ENCODE data around the gene OLAH.
A peak's percentile ranks its signal among the peaks of the same experiment; 100 is the strongest.

Gene OLAH

DNA sequence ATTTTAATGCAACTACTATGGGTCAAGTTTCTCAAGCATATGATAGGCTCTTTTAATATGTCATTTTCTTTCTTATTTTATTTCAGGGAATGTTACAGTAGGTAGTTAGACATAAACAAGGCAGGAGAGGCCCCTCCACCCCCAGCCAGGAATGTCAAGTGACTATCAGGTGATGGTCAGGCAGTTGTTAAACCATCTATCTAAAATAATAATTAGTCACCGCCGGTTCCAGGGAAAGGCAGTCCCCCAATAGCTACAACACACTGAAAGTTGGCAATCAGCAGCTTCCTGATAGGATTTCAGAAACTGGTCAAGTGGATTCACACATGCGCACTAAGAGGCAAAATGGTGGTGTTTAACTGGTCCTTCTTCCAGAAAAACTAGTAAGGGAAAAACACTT is 9.3 kb downstream of the OLAH start:
- no peak overlapping the region for H3K4me3 Mint-ChIP-seq
- H3K9me3 Mint-ChIP-seq, result no peaks in the 10 kb centered on the region
- no peaks in the 10 kb centered on the region for H3K4me1 Mint-ChIP-seq
- no peaks in the 10 kb centered on the region for H3K27me3 Mint-ChIP-seq
- no peak overlapping the region for H3K27ac Mint-ChIP-seq
- H3K36me3 Mint-ChIP-seq, result no peaks in the 10 kb centered on the region

DNA sequence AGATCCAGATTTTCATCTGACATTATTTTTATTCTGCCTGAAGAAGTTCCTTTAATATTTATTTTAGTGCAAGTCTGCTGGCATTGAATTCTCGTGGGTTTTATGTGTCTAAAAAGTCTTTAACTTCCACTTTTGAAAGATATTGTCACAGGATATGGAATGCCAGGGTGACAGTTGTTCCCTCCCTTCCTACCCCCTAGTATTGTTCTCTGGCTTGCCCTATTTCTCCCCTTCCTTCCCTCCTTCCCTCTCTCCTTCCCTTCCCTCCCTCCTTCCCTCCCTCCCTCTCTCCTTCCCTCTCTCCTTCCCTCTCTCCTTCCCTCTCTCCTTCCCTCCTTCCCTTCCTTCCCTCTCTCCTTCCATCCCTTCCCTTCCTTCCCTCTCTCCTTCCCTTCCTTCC is 14.9 kb downstream of the OLAH start:
- H3K27ac Mint-ChIP-seq, result no peak overlapping the region
- H3K27me3 Mint-ChIP-seq, result peaks cover 3% of the 10 kb centered on the region
- peaks cover 11% of the 10 kb centered on the region for H3K9me3 Mint-ChIP-seq
- H3K36me3 Mint-ChIP-seq, result peaks cover 15% of the 10 kb centered on the region
- no peak overlapping the region for H3K4me3 Mint-ChIP-seq
- no peaks in the 10 kb centered on the region for H3K4me1 Mint-ChIP-seq

DNA sequence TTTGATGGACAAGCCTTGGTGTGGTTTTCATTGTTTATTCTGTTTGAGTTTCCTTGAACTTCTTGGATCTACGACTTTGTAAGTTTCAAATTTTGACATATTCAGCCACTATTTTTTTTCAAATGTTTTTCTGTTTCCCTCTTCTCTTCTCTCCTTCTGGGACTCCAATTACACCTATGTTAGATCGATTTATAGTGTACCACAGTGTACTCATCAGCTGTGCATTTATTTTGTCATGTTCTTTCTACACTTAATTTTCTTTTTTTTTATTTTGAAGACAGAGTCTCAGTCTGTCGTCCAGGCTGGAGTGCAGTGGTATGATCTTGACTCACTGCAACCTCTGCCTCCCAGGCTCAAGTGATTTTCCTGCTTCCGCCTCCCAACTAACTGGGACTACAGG is 16.2 kb downstream of the OLAH start:
- Mint-ChIP-seq H3K9me3 (peaks cover 11% of the 10 kb centered on the region), H3K27me3 (peaks cover 5% of the 10 kb centered on the region), H3K4me1 (no peaks in the 10 kb centered on the region), H3K36me3 (peaks cover 15% of the 10 kb centered on the region), H3K27ac (no peak overlapping the region), H3K4me3 (no peak overlapping the region)

DNA sequence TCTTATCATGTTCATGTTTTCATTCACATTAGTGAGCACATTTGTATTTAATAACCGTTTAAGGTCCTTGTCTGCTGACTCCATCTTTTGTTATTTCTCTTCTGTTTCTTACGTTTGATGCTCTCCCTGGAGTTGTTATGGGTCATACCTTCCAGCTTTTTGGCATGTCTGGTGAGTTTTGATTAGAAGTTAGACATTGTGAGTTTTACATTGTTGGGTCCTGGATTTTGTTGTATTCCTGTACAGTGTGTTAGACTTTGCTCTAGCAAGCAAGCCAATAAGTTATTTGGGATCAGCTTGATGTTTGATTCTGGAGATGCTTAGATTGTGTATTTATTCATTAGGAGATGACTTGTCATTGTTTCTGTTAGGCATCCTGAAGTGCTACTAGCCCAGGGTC is 16.9 kb downstream of the OLAH start:
- H3K4me1 Mint-ChIP-seq, result no peaks in the 10 kb centered on the region
- H3K27ac Mint-ChIP-seq, result no peak overlapping the region
- peaks cover 16% of the 10 kb centered on the region for H3K9me3 Mint-ChIP-seq
- peaks cover 19% of the 10 kb centered on the region for H3K36me3 Mint-ChIP-seq
- H3K27me3 Mint-ChIP-seq, result peaks cover 5% of the 10 kb centered on the region
- no peak overlapping the region for H3K4me3 Mint-ChIP-seq

DNA sequence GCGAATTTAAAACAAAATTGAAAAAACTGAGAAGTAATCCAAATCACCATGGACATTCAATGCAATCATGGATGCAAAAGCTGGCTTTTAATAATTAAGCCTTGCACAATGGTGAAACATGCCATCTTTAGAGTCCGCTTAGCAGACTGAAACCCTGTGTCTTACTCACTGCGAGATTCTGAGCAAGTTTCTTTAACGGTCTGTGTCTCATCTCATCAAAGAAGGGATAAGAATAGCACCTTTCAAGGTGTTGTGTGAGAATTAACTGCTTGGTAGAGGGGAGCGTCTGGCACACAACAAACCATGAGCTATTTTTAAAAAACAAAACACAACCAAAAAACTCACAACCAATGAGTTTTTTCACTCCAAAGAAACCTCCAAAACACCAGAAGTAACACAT is 23.4 kb downstream of the OLAH start:
- peaks cover 5% of the 10 kb centered on the region for H3K9me3 Mint-ChIP-seq
- H3K27me3 Mint-ChIP-seq, result peaks cover 2% of the 10 kb centered on the region
- peaks cover 3% of the 10 kb centered on the region for H3K36me3 Mint-ChIP-seq
- no peaks in the 10 kb centered on the region for H3K4me1 Mint-ChIP-seq
- H3K4me3 Mint-ChIP-seq, result no peak overlapping the region
- H3K27ac Mint-ChIP-seq, result no peak overlapping the region

DNA sequence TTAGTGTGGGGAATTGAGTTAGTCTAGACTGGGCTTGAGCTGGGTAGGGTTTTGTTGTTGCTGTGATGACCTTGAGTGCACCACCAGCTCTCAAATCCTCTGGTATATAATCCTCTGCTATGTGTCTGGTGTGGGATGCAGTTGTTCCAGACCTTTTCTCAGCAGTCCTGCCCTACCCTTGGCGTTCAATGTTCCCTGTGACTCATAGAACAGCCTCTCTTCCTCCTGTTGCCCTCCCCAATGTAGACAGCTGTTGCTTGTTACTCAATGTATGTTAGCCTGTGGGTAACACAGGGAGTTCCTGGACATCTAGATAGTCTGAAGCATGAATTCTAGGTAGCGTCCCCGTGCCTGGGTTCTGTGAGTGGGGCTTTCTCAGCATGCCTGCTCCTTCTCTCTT is 25.1 kb downstream of the OLAH start:
- no peaks in the 10 kb centered on the region for H3K4me1 Mint-ChIP-seq
- no peak overlapping the region for H3K4me3 Mint-ChIP-seq
- H3K9me3 Mint-ChIP-seq, result peaks cover 5% of the 10 kb centered on the region
- no peak overlapping the region for H3K27ac Mint-ChIP-seq
- peaks cover 3% of the 10 kb centered on the region for H3K36me3 Mint-ChIP-seq
- peaks cover 2% of the 10 kb centered on the region for H3K27me3 Mint-ChIP-seq

DNA sequence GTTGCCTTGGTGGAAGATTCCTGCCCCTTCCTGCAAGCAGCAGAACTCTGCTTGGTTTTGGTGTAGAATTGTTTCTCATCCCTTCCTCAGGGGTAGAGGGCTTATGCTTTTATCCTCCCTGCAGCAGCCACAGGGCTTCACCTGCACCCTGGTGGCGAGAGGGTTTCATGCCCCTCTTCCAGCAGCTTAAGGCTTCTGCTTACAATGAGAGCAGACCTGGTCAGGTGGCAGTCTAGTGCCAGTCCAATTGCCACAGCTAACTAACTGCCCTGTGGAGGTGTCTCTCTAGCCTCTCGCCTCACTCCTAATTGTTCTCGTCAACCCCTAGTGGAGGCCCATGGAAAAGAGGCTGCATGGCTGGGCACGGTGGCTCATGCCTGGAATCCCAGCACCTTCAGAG is 25.5 kb downstream of the OLAH start:
- H3K9me3 Mint-ChIP-seq, result peaks cover 5% of the 10 kb centered on the region
- peaks cover 1% of the 10 kb centered on the region for H3K27me3 Mint-ChIP-seq
- no peak overlapping the region for H3K27ac Mint-ChIP-seq
- H3K36me3 Mint-ChIP-seq, result peaks cover 3% of the 10 kb centered on the region
- H3K4me3 Mint-ChIP-seq, result no peak overlapping the region
- no peaks in the 10 kb centered on the region for H3K4me1 Mint-ChIP-seq

DNA sequence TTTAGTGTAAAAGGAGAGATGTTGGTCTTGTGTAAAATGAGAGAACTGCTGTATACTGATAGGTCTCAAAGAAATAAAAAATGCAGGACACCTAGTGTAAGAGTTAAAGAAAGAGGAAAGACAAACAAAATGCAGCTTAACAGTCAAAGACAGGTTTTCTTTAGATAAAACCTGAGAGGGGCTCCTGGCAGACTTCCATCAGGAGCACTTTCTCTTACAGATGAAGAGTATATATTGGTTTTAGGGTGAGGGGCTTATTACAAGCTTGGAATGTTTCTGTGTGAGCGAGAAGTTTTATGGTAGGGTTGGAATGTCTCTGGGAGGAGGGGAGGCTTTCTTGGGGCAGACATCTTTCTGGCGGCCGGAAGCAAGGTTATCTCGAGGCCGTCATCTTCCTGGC is 28.6 kb downstream of the OLAH start:
- no peaks in the 10 kb centered on the region for H3K4me1 Mint-ChIP-seq
- no peak overlapping the region for H3K27ac Mint-ChIP-seq
- H3K4me3 Mint-ChIP-seq, result no peak overlapping the region
- H3K9me3 Mint-ChIP-seq, result no peaks in the 10 kb centered on the region
- H3K27me3 Mint-ChIP-seq, result no peaks in the 10 kb centered on the region
- H3K36me3 Mint-ChIP-seq, result no peaks in the 10 kb centered on the region

DNA sequence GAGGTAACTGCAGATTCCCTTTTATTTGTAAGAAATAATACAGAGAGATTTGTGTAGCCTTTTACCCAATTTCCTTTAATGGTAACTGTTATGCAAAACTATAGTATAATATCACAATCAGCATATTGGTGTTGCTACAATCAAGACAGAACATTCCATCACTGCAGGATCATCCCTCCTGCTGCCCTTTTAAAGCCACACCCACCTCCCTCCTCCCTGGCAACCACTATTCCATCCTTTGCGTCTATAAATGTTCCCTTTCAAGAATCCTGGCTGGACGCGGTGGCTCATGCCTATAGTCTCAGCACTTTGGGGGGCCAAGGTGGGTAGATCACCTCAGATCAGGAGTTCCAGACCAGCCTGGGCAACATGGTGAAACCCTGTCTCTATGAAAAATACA is 31.7 kb downstream of the OLAH start:
- Mint-ChIP-seq H3K4me3 (no peak overlapping the region), H3K36me3 (no peaks in the 10 kb centered on the region), H3K4me1 (no peaks in the 10 kb centered on the region), H3K27ac (no peak overlapping the region), H3K9me3 (no peaks in the 10 kb centered on the region), H3K27me3 (no peaks in the 10 kb centered on the region)

DNA sequence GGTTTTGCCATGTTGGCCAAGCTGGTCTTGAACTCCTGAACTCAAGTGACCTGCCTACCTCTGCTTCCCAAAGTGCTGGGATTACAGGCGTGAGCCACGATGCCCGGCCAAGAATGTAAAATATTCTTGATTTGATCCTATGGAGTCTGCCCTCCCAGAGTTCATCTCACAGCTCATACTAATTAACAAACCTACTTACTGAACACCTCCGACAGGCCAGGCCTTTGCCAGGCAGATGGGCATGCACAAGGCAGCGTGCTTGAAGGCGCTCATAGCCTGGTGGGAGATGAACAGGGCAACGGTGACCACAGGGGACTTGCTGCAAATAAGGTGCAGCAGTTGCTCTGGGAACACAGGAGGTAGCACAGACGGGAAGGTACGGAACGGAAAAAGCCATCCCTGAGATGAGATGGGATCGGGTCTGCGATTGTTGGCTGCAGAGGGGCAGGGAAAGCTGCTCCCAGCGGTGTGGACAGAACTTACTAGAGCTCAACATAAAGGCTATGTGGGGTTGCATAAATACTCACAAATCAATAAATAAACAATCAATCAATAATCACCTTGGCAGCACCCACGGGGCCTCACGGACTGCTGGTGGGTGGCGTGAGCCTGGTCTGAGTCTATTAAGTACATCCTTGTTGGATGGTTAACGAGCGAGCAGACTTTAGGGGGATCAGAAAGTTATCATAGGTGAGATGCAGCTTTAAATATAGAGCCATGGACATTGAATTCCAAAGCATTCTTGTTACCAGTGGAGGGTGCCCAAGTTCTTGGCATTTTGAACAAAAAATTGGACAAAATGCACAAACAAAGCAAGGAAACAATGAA is 40.1 kb downstream of the OLAH start:
- H3K27ac Mint-ChIP-seq, result no peak overlapping the region
- H3K36me3 Mint-ChIP-seq, result no peaks in the 10 kb centered on the region

DNA sequence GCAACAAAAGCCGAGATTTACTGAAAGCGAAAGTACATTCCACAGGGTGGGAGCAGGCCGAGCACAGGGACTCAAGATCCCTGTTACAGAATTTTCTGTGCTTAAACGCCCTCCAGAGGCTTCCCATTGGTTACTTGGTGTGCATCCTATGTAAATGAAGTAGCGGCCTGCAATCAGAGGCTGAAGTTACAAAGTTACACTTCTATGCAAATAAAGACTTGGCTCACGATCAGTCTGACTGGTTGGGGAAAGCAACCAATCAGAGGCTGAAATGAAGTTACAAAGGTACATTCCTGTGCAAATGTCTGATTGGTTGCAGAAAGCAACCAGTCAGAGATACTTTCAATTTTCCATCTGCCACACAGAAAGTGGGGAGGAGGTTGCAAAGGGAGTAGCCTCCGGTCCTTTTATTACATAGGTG is 40.8 kb downstream of the OLAH start:
- Mint-ChIP-seq H3K9me3 (no peaks in the 10 kb centered on the region), H3K4me3 (no peak overlapping the region)

More for the DNA sequence above, 40.1 kb downstream of the OLAH start:
- Mint-ChIP-seq H3K4me3 (no peak overlapping the region), H3K4me1 (no peaks in the 10 kb centered on the region), H3K9me3 (no peaks in the 10 kb centered on the region), H3K27me3 (no peaks in the 10 kb centered on the region)

DNA sequence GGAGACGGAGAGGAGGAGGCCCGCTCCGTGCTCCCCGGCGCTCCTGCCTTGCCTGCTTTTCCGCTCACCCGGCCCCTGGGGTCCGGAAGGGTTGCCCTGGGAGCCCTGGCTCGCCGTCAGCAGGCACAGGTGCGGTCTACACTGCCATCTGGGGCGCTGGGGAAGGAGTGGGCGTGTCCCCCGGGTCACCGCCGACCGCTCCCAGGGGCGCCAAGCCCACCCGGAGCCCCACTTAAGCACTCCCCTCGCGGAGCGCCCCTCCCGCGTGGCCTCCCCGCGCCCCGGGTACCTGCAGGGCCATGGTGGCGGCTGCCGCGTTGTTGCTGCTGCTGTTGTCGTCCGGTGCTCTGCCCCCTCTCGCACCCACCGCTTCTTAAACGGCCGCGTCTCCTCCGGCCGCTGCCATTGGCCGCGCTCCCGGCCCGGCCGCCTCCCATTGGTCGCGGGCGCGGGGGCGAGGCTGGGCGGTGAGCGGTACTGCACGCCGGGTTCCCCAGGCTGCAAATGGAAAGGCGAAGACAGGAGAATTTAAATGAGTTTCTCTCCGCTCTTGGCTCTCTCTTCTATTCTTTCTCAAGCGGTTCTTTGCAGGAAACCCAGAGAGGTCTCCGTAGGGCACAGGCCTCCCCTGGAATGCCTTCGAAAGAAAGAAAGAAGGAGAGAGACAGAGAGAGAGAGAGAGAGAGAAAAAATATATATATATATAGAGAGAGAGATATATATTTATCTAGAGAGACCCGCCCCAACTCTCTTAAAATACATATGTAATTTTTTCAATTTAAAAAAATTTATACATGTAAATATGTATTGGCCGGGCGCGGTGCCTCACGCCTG is 44.9 kb downstream of the OLAH start, which contains the start of gene ACBD7:
TSS of gene ACBD7 (minus strand) at position 349 of the 834 bp plus-strand sequence. CDS start at position 301, 48 bp downstream.
- H3K4me1 Mint-ChIP-seq, result no peaks in the 10 kb centered on the region
- H3K27me3 Mint-ChIP-seq, result no peaks in the 10 kb centered on the region
- no peak within 1 kb of the TSS for H3K27ac Mint-ChIP-seq
- H3K36me3 Mint-ChIP-seq, result no peaks in the 10 kb centered on the region
- H3K4me3 Mint-ChIP-seq, result peak within 1 kb of the TSS; percentile 79
- no peaks in the 10 kb centered on the region for H3K9me3 Mint-ChIP-seq

More for the DNA sequence above, 40.8 kb downstream of the OLAH start:
- Mint-ChIP-seq H3K27me3 (no peaks in the 10 kb centered on the region), H3K36me3 (no peaks in the 10 kb centered on the region), H3K4me1 (no peaks in the 10 kb centered on the region), H3K27ac (no peak overlapping the region)

DNA sequence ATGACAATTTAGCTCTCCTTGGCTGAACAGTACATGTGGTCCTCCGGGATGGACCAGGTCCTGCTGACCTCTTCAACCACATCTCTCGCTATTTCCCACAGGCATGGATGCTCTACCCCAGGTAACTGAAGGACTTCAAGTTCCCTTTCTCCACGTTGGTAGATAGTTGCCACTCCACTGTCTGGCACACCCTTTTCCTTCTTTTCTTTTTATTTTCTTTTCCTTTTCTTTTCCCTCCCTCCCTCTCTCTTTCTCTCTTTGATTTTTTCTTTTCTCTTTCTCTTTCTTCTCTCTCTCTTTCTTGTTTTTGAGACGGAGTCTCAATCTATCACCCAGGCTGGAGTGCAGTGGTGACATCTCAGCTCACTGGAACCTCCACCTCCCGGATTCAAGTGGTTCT is 47.7 kb downstream of the OLAH start:
- no peak overlapping the region for H3K4me3 Mint-ChIP-seq
- H3K27ac Mint-ChIP-seq, result no peak overlapping the region
- H3K4me1 Mint-ChIP-seq, result peaks cover 6% of the 10 kb centered on the region

DNA sequence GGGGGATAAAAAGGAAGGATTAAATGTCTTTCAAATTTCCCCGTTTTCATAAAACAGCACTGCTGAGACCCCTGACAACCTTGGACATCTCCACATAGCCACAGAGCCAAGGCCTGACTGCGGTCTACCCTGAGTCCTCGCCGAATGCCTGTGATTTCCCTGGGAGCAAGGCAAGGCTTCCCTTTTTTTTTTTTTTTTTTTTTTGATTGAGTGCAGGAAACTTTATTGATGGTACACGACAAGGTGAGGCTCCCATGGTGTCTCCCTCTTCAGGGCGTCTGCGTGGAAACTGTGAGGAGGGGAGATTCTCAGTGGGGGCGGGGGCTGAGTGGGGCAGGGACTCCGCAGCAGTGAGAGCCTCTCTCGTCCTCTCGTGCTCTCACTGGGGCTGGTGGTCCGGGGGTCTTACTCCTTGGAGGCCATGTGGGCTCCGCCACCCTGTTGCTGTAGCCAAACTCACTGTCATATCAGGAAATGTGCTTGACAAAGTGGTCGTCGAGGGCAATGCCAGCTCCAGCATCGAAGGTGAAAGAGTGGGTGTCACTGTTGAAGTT is 49.2 kb downstream of the OLAH start:
- Mint-ChIP-seq H3K36me3 (peaks cover 2% of the 10 kb centered on the region), H3K27ac (no peak overlapping the region), H3K4me3 (no peak overlapping the region), H3K4me1 (peaks cover 14% of the 10 kb centered on the region), H3K9me3 (no peaks in the 10 kb centered on the region), H3K27me3 (no peaks in the 10 kb centered on the region)

More for the DNA sequence above, 47.7 kb downstream of the OLAH start:
- Mint-ChIP-seq H3K27me3 (no peaks in the 10 kb centered on the region), H3K36me3 (no peaks in the 10 kb centered on the region), H3K9me3 (no peaks in the 10 kb centered on the region)

DNA sequence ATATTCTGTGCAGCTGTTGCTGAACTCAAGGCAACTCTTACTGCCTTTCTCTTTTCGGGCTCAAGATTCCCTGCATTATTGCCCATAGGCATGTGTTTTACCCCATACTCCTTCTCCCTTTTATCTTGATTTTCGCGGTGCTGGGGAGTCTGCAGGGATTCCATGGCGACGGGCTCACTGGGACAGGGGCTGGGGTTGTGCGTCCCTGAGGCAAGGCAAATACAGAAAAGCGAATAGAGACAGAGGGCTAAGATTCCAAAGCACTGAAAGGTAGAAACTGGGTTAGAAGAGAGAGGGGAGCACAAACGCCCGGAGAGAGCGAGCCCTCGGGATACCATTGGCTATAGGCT is 52.9 kb downstream of the OLAH start:
- peaks cover 9% of the 10 kb centered on the region for H3K36me3 Mint-ChIP-seq
- peak overlapping the region; percentile 80 for H3K27ac Mint-ChIP-seq
- H3K27me3 Mint-ChIP-seq, result no peaks in the 10 kb centered on the region
- H3K9me3 Mint-ChIP-seq, result no peaks in the 10 kb centered on the region
- peak overlapping the region; percentile 98 for H3K4me3 Mint-ChIP-seq
- H3K4me1 Mint-ChIP-seq, result peaks cover 35% of the 10 kb centered on the region
